ENCODE measurements around the gene ZNF618.

Gene ZNF618

GRCh38 chr9:114061292-114061691, 185.2 kb downstream of the ZNF618 start:
- no peak for DNase-seq (ENCODE audit: low read depth in 2 of 2)

DNA sequence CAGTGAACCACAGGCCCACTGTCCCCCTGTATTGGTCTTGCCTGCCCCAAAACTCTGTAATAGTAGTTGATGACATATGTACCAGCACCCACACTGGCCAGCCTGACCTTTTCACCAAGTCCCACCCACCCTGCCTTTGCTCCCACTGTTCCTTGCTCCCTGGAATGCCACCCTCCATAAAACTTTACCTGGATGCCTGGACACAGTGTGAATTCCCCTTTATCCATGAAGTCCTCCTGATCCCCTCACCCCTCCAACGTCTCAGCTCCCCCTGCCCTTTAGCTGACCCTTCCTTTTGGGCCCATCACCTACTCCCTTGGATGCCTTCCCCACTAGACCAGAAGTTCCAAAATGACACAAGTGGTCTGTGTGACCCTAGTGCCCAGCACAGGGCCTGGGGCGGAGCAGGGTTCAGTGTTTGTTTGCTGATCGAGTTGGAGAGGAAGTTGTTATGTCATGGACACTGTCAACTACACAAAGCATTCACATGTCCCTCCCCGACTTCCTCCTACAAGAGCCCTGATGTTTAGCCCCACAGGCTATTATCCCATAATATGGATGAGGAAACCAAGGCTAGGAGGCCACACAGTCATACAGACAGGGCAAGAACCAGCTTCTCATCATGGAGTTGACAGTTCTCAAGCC, 185.8 kb downstream of the ZNF618 start:
- no peak for DNase-seq (ENCODE audit: low read depth in 2 of 2)

GRCh38 chr9:114065304-114065703, 189.2 kb downstream of the ZNF618 start:
- DNase-seq (ENCODE audit: low read depth in 2 of 2) = no peak

- no peak for DNase-seq (ENCODE audit: low read depth in 2 of 2)
These were observed 193.5 kb downstream of the ZNF618 start for GRCh38 chr9:114069476-114070187.

GRCh38 chr9:114070188-114071103, 194.3 kb downstream of the ZNF618 start:
- no peak for DNase-seq (ENCODE audit: low read depth in 2 of 2)

DNA sequence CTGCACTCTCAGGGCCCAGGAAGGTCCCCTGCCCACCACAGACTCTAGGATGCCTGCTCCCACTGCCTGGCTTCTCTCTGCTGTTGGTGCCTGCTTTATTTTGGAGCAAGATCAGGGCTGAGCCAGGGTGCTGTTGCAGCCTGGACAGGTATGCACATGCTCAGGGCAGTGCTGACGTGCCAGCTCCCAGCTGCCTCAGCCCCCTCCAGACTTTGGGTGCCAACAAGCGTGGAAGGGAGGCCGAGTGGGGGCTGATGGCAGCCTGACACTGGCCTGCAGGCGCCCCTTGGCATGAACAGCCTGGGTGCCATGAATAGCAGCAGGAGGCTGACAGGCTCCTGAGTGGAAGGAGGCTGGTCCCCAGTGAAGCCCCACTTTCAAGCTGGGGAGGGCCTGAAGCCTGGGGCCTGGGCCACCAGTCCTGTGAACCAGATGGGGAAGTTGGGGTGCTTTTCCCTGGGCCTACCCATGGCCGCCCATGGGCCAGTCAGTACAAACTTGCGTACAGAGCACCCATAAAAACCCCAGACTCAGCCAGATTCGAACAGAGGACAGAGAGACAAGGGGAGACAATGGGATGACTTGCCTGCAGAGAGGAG, 195.2 kb downstream of the ZNF618 start:
- no peak for DNase-seq (ENCODE audit: low read depth in 2 of 2)

- no peak for DNase-seq (ENCODE audit: low read depth in 2 of 2)
These were observed 196.4 kb downstream of the ZNF618 start for GRCh38 chr9:114072184-114073140.

- DNase-seq (ENCODE audit: low read depth in 2 of 2) = no peak
These were observed 199.5 kb downstream of the ZNF618 start for GRCh38 chr9:114075602-114076001.

DNA sequence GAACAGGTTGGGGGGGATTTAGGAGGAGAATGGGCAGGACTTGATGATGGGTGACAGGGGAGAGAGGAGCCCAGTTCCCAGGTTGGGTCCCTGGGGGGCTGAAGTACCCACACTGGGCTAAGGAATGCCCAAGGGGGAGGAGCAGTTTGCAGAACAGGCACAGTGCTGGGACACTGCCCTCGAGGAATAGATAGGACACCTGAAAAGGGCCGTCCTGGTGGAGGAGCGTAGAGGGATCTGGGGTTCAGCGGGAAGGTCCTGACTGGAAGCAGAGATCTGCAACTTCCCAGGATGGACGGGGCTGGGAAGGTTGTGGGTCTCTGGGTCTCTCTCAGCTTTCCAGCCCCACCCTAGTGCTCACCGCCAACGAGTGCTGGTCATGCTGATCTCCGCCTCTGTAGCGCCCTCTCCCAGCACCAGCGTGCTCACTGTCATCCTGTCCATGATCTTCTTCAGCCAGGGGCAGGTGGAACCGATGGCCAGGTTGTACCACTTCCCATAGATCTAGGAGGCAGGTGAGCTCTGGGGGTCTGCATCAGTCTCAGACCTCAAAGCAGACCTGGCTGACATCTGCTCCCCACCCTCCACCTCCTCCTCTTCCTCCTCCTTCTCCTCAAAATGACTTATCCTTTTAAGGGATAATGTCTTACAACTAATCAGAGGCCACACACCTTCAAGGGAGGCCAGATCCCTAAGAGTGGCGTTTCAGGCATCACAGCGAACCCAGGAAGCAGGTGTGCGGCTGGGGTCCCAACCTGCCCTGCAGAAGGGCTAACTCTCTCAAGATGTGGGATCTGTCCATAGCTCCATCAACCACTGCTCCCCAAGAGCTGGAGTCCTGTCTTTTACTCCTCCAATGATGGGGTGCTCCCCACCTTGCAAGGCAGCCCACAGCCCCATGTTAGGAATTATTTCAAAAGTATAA, 200.4 kb downstream of the ZNF618 start:
- DNase-seq (ENCODE audit: low read depth in 2 of 2) = no peak

DNA sequence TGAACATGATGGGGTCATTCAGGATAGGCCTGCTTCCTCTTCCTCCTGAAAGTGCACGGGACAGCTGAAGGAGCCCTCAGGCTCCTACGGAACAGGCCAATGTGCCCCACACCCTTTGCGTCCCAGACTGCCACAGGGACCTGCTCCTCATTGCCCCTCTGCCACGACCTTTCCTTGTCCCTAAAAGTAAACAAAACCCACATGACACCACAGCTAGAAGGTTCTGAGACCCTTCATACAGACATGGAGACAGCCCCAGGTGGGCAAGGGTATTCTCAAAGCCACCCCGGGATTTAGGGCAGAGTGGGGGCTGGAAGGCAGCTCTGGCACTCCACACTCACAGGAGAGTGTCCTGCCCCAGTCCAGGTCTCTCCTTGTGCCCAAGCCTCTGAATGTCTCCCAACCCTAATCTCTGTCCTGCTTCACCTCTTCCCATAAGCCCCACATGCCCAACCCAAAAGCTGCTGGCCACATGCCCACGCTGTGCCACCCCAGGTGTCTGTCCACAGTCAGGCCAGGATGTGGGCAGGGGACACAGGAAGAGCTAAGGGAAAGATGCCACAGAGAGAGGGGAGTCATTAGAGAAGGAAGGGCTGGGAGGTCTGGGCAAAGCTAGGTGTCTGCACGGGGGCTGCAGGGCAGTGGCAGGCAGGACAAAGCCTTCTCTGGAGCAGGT, 201.2 kb downstream of the ZNF618 start:
- no peak for DNase-seq (ENCODE audit: low read depth in 2 of 2)

DNA sequence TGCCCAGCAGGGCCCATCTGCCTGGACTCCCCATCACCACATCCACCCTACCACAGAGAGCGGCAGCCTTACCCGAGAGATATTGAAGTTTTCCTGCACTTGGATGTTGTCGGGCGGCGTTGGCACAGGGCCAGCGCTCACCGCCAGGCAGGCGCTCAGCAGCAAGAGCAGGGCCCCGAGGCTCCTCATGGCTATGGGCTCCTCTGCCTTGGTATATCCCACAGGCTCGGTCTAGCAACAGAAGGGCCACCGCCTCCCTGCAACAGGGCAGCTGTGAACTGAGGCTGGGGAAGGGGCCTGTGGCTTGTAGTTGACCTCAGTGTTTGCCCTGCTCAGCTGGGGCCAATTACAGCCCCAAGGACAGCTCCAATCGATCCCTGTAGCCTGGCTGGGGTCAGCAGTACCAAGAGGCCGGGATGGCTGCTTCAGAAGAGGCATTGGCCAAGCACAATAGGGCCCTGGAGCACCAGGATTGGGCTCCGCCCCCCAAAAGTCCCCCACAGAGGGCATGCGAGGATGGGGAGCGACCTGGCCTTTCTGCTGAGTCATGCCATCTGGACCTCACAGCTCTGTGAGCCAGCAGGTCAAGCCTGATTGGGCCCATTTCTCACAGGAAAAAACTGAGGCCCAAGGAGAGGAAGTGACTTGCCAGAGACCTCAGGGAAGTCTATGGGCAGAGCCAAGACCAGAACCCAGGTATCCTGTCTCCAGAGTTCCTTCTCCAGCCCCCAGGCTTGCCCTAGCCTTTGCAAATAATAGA, 202.1 kb downstream of the ZNF618 start, which contains the start of gene AMBP:
Gene AMBP (minus strand): TSS at position 280 of the 760 bp plus-strand sequence. CDS start 91 bp downstream, at position 189.
- no peak for DNase-seq (ENCODE audit: low read depth in 2 of 2)

DNA sequence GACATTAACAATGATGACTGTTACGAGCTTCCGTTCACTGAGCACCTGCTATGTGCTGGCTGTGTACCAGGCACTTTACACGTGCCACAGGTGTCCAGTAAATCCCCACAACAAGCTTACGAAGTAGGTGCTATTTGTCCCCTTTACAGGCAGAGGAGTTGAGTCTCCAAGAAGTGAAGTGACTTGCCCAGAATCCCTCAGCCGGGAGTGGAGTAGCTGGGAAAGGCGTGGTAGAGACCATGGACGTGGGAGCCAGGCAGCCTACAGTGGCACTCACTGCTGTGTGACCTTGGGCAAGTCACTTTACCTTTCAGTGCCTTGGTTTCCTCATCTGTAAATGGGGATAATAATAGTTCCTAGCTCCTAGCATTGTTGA, 202.7 kb downstream of the ZNF618 start:
- no peak for DNase-seq (ENCODE audit: low read depth in 2 of 2)

DNA sequence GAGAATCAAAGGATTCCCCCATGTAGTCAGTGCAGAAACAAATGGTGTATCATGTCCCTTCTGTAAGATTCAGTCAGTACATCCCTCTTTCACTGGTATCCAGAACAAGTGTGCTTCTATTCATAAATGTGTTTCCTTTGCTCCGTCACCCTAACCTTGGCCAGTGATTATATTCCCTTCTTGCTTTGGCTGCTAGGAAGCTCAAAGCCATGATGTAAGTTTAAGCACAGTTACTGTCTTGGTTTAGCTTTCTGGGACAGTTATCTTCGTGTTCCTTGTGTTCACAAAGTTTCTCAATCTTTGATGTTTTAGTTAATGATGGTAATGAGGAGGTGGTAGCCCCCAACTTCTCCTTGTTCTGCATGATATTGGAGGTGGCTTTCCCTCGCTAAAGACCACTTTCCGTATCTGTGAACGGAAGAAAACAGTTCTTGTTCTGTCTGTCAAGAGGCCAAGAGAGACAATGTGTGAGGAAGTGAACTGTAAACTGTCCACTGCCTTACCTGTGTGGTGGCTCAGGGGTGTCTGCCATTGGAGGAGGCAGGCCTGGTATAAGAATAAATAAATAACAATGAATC, 204.2 kb downstream of the ZNF618 start:
- DNase-seq (ENCODE audit: low read depth in 2 of 2) = no peak

DNA sequence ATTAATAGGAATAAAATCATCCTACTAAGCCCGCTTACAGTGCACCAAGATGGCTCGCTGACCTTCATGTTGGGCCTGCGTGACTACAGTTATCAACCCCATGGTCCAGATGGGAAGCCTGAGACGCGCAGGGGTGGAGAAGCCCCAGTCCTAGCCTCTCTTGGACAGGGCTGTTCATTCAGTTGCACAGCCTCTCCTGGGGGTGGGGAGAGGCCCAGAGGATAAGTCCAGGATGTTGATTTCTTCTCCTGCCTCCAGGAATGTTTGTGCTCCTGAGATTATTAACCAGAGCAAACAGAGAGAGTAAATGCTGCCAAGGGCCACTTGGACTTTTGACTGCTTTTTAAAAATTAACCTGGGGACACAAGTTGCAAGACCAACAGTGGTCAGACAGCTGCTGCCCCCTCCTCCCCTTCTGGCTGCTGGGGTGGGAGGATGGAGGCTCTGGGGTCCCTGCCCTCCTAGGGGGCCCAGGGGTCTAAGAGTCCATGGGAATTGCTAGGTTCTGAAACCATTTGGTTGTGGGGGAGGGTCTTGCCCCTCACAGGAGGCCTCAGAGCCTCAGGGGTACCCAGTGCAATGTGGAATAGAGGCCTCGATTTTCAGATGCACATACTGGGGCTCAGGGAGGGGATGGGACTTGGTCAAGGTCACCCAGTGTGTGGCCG, 204.8 kb downstream of the ZNF618 start:
- no peak for DNase-seq (ENCODE audit: low read depth in 2 of 2)

DNA sequence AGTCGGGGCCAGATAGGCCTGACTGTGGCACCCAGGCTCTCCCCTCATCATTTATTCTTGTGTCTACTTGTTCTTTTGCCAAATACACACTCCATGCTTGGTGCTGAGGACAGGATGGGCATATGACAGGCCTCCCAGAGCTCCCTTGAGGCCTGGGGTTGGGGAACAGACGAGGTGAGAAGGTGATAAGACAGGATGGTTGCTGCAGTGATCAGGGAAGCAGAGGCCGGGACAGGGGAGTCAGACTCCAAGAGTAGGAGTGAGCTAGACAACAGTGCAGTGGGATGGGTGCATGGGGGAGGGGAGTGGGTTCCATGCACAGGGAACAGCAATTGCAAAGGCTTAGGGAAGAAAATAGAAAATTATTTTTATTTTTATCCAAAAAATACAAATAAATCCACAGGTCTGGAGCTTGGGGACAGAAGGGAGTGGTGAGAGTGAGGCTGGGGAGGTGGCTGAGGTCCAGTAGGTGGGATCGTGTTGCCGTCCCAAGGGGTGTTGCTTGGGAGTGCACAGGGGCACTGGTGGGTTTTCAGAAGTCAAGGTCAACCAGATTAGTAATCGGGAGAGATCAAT, 205.4 kb downstream of the ZNF618 start:
- DNase-seq (ENCODE audit: low read depth in 2 of 2) = no peak

GRCh38 chr9:114082017-114082762, 206.1 kb downstream of the ZNF618 start:
- DNase-seq (ENCODE audit: low read depth in 2 of 2) = peak; percentile 67 to 72
